DOHH2 (cell line): ENCODE measurements around the gene SYK.

Source experiments
- EZH2phosphoT487 ChIP-seq: fragments of 200-600 bp; sonication (generic); IDR thresholded peaks from 2 replicates; pipeline ENCODE4 v1.6.1; 2017; ENCODE audit warnings: borderline replicate concordance, mild to moderate bottlenecking, antibody characterized with exemption, low read length, moderate library complexity, mixed read lengths
- TF ChIP-seq, protein P1 (sequence below): fragments of 200-600 bp; sonication (generic); IDR thresholded peaks from one replicate; pipeline ENCODE4 v1.5.1; 2014; ENCODE audit warnings: antibody characterized with exemption, mild to moderate bottlenecking, low read depth, low read length; ENCODE audit not compliant: poor library complexity, severe bottlenecking

DNA sequence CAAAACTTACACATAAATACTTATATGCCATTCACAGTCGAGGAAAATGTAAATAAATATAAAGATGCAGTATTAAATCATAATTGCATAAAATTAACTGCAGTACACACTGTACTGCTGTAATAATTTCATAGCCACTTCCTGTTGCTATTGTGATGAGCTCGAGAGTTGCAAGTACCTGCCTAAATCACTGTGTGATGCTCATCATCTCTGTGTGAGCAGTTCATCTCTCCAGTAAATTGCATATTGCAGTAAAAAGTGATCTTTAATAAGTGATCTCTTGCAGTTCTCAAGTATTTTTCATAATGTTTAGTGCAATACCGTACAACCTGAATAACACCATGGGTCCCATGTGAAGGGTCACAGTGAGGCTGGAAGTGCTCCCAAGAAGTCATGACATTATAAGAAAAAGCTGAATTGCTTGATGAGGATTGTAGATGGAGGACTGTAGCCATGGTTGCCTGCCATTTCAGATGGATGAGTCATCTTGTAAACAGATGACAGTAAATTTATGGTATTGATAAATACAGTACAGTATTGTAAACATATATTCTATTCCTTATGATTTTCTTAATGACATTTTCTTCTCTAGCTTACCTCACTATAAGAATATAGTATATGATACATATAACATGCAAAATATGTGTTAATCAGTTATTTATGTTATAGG, 34.9 kb downstream of the SYK start:
- TF ChIP-seq, protein P1, sequence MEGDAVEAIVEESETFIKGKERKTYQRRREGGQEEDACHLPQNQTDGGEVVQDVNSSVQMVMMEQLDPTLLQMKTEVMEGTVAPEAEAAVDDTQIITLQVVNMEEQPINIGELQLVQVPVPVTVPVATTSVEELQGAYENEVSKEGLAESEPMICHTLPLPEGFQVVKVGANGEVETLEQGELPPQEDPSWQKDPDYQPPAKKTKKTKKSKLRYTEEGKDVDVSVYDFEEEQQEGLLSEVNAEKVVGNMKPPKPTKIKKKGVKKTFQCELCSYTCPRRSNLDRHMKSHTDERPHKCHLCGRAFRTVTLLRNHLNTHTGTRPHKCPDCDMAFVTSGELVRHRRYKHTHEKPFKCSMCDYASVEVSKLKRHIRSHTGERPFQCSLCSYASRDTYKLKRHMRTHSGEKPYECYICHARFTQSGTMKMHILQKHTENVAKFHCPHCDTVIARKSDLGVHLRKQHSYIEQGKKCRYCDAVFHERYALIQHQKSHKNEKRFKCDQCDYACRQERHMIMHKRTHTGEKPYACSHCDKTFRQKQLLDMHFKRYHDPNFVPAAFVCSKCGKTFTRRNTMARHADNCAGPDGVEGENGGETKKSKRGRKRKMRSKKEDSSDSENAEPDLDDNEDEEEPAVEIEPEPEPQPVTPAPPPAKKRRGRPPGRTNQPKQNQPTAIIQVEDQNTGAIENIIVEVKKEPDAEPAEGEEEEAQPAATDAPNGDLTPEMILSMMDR, result no peak
- no peak for TF ChIP-seq EZH2phosphoT487
